HepG2 (cell line): ENCODE data around the gene RARG.
"Not testable (repeated sequence)": the region's sequence is repeated elsewhere in the genome, so short reads cannot be mapped to it uniquely, and the experiment has no call there.

Source experiments
- CTCF ChIP-seq: sonication (generic); formaldehyde crosslinking; IDR thresholded peaks from 2 replicates; pipeline ENCODE4 v1.5.0; 2020; ENCODE audit warnings: mild to moderate bottlenecking, missing genetic modification reagents, moderate library complexity
- HNRNPK ChIP-seq: fragments of 200-400 bp; formaldehyde crosslinking; IDR thresholded peaks from 2 replicates; pipeline ENCODE4 v1.6.1; 2018; ENCODE audit warnings: low read length, low read depth, moderate library complexity, mild to moderate bottlenecking; ENCODE audit not compliant: poor library complexity, severe bottlenecking
- MAX ChIP-seq: IDR thresholded peaks from 2 replicates; pipeline ENCODE4 v1.6.1; 2012; ENCODE audit warnings: inconsistent platforms
- MNT ChIP-seq: fragments of 450-650 bp; IDR thresholded peaks from 2 replicates; pipeline ENCODE4 v1.6.1; 2016
- MXI1 ChIP-seq: IDR thresholded peaks from 3 replicates; pipeline ENCODE4 v1.6.1; 2012; ENCODE audit warnings: low read depth, low read length, inconsistent platforms, borderline replicate concordance
- NKX3-1 ChIP-seq: sonication (generic); formaldehyde crosslinking; IDR thresholded peaks from 2 replicates; pipeline ENCODE4 v1.5.0; 2020; ENCODE audit warnings: missing genetic modification reagents
- POLR2AphosphoS5 ChIP-seq: IDR thresholded peaks from 2 replicates; pipeline ENCODE4 v1.6.1; 2012; ENCODE audit warnings: low read depth, low read length
- RFX5 ChIP-seq: IDR thresholded peaks from 2 replicates; pipeline ENCODE4 v1.6.1; 2011; ENCODE audit warnings: low read depth, low read length, improper control_type of control experiment
- SP1 ChIP-seq, 2 experiments: fragments of 450-650 bp in 1 of 2; sonication (generic) in 1 of 2; formaldehyde crosslinking in 1 of 2; IDR thresholded peaks; 2 replicates each; pipeline versions ENCODE4 v1.4.0 to v1.6.1; 2016 to 2020; ENCODE audit warnings: missing genetic modification reagents in 1 of 2
- ZNF605 ChIP-seq: sonication (generic); formaldehyde crosslinking; IDR thresholded peaks from 2 replicates; pipeline ENCODE4 v1.8.0; 2022; ENCODE audit warnings: mild to moderate bottlenecking, missing genetic modification reagents
- ZNF841 ChIP-seq: sonication (generic); formaldehyde crosslinking; IDR thresholded peaks from 2 replicates; pipeline ENCODE4 v1.8.1; 2023; ENCODE audit warnings: missing genetic modification reagents, borderline replicate concordance
- TF ChIP-seq, protein P1 (sequence below): IDR thresholded peaks from 2 replicates; pipeline ENCODE4 v1.6.1; 2016; ENCODE audit warnings: missing compliant biosample characterization, missing genetic modification reagents, borderline replicate concordance

- not testable (repeated sequence) for TF ChIP-seq MXI1; CTCF (CRISPR knock-in tag); SP1 (IDR thresholded peaks at IDR 0.05); SP1 (CRISPR knock-in tag; IDR thresholded peaks at IDR 0.05); NKX3-1 (CRISPR knock-in tag); POLR2AphosphoS5; MAX; RFX5; ZNF841 (CRISPR knock-in tag); HNRNPK; ZNF605 (CRISPR knock-in tag); MNT
- TF ChIP-seq, protein P1, sequence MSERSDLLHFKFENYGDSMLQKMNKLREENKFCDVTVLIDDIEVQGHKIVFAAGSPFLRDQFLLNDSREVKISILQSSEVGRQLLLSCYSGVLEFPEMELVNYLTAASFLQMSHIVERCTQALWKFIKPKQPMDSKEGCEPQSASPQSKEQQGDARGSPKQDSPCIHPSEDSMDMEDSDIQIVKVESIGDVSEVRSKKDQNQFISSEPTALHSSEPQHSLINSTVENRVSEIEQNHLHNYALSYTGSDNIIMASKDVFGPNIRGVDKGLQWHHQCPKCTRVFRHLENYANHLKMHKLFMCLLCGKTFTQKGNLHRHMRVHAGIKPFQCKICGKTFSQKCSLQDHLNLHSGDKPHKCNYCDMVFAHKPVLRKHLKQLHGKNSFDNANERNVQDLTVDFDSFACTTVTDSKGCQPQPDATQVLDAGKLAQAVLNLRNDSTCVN (CRISPR knock-in tag) = not testable (repeated sequence)
Measured at GRCh38 chr12:53177447-53177846, 54.6 kb downstream of the RARG start.
